GM12891 (cell line): ENCODE measurements around the gene ACAA1.
"Not testable (repeated sequence)": the region's sequence is repeated elsewhere in the genome, so short reads cannot be mapped to it uniquely, and the experiment has no call there.

Source experiments
- DNase-seq: peaks from one replicate; pipeline ENCODE4 v3.0.0; 2011; ENCODE audit warnings: low spot score; ENCODE audit not compliant: insufficient read length
- FAIRE-seq: peaks from 2 replicates; lab custom pipeline; 2011; peaks lifted over from hg19 to GRCh38; lab: Jason Lieb, UNC
- PAX5 ChIP-seq: IDR thresholded peaks from 2 replicates; pipeline ENCODE4 v1.6.1; 2011; ENCODE audit warnings: low read length, moderate library complexity, mild to moderate bottlenecking; ENCODE audit not compliant: insufficient read depth, severe bottlenecking
- POLR2A ChIP-seq: IDR thresholded peaks from 2 replicates; pipeline ENCODE4 v1.6.1; 2011; ENCODE audit warnings: low read depth, low read length, control low read depth
- POLR2AphosphoS5 ChIP-seq: IDR thresholded peaks from 2 replicates; pipeline ENCODE4 v1.6.1; 2011; ENCODE audit warnings: low read depth, low read length, control low read depth
- POU2F2 ChIP-seq: IDR thresholded peaks from 2 replicates; pipeline ENCODE4 v1.6.1; 2011; ENCODE audit warnings: low read depth, mild to moderate bottlenecking, control low read depth, low read length, moderate library complexity
- SPI1 ChIP-seq: IDR thresholded peaks from 2 replicates; pipeline ENCODE4 v1.6.1; 2011; ENCODE audit warnings: low read depth, low read length, control low read depth
- TAF1 ChIP-seq: IDR thresholded peaks from 2 replicates; pipeline ENCODE4 v1.6.1; 2011; ENCODE audit warnings: low read depth, low read length, control low read depth

Gene ACAA1

GRCh38 chr3:38084334-38085310 lies 52.3 kb downstream of the ACAA1 start:
- FAIRE-seq (peak; percentile 99), DNase-seq (peak; percentile 36)
- TF ChIP-seq POLR2AphosphoS5: no peak
- TF ChIP-seq PAX5: no peak
- no peak for TF ChIP-seq POLR2A
- no peak for TF ChIP-seq POU2F2
- no peak for TF ChIP-seq TAF1
- TF ChIP-seq SPI1: no peak

GRCh38 chr3:38083871-38084333 lies 53.0 kb downstream of the ACAA1 start:
- FAIRE-seq (no peak), DNase-seq (no peak)
- TF ChIP-seq TAF1 (no peak), SPI1 (no peak), PAX5 (no peak), POU2F2 (no peak), POLR2AphosphoS5 (no peak), POLR2A (no peak)

GRCh38 chr3:38083254-38083653 lies 53.7 kb downstream of the ACAA1 start:
- FAIRE-seq, DNase-seq: not testable (repeated sequence)

GRCh38 chr3:38082296-38082695 lies 54.6 kb downstream of the ACAA1 start:
- DNase-seq, FAIRE-seq: not testable (repeated sequence)

GRCh38 chr3:38077073-38077472 lies 59.9 kb downstream of the ACAA1 start:
- DNase-seq, FAIRE-seq: not testable (repeated sequence)
